Smooth muscle cell (in vitro differentiated cells): ENCODE measurements around the gene ATP11A. TPM values are rescaled to one million over a fixed set of nuclear protein-coding genes. Genes with fewer than 3 reads are reported as not detected.

Experiments
- DNase-seq: peaks from one replicate; lab custom pipeline; 2025; ENCODE audit not compliant: unreplicated experiment; lab: John Stamatoyannopoulos, UW
- H2AFZ ChIP-seq: fragments of 200-600 bp; sonication (generic); 2 replicates; pipeline ENCODE4 v1.6.0; 2016; ENCODE audit warnings: antibody characterized with exemption, low read depth, mild to moderate bottlenecking
- H3F3A ChIP-seq: fragments of 200-600 bp; sonication (generic); 2 replicates; pipeline ENCODE4 v1.6.0; 2017; ENCODE audit warnings: antibody characterized with exemption, low read depth
- H3K27ac ChIP-seq: fragments of 200-600 bp; sonication (generic); 2 replicates; pipeline ENCODE4 v1.5.1; 2016; ENCODE audit warnings: low read depth, mild to moderate bottlenecking
- H3K27me3 ChIP-seq: fragments of 200-600 bp; sonication (generic); 2 replicates; pipeline ENCODE4 v1.6.1; 2016; ENCODE audit warnings: low read depth, mild to moderate bottlenecking
- H3K36me3 ChIP-seq: fragments of 200-600 bp; sonication (generic); 2 replicates; pipeline ENCODE4 v1.5.1; 2016; ENCODE audit warnings: low read depth
- H3K4me1 ChIP-seq: fragments of 200-600 bp; sonication (generic); 2 replicates; pipeline ENCODE4 v1.5.1; 2016; ENCODE audit warnings: low read depth
- H3K4me2 ChIP-seq: fragments of 200-600 bp; sonication (generic); 2 replicates; pipeline ENCODE4 v1.6.0; 2016; ENCODE audit warnings: mild to moderate bottlenecking
- H3K4me3 ChIP-seq: fragments of 200-600 bp; sonication (generic); 2 replicates; pipeline ENCODE4 v1.5.1; 2016; ENCODE audit warnings: mild to moderate bottlenecking
- H3K79me2 ChIP-seq: fragments of 200-600 bp; sonication (generic); 2 replicates; pipeline ENCODE4 v1.6.0; 2016; ENCODE audit warnings: low read depth, mild to moderate bottlenecking
- H3K9ac ChIP-seq: fragments of 200-600 bp; sonication (generic); 2 replicates; pipeline ENCODE4 v1.6.0; 2016; ENCODE audit warnings: low read depth
- H3K9me3 ChIP-seq: fragments of 200-600 bp; sonication (generic); replicated peaks from 2 replicates; pipeline ENCODE4 v1.5.1; 2016; ENCODE audit warnings: low read depth
- H4K20me1 ChIP-seq: fragments of 200-600 bp; sonication (generic); 2 replicates; pipeline ENCODE4 v1.6.0; 2016; ENCODE audit warnings: low read depth
- WGBS: methylation state at CpG from one replicate; pipeline ENCODE4 v1.1.7; 2016; ENCODE audit warnings: low lambda C conversion rate; 5-methylcytosine and 5-hydroxymethylcytosine counted together
- polyA plus RNA-seq: library from polyadenylated mRNA; unstranded; fragments of >200 nt; fragmentation: Nextera tagmentation; extraction: Ambion mirVana; gene quantifications from 2 replicates; pipeline ENCODE4 v1.2.1, GENCODE V29; 2016
- total RNA-seq: library from RNA; depleted of rRNA; stranded (reverse); fragments of >200 nt; gene quantifications from 2 replicates; pipeline ENCODE4 v1.2.3, GENCODE V29; 2014
- TF ChIP-seq, protein P1 (sequence below): fragments of 200-600 bp; sonication (generic); IDR thresholded peaks from 2 replicates; pipeline ENCODE4 v1.5.1; 2017; ENCODE audit warnings: borderline replicate concordance, mild to moderate bottlenecking, antibody characterized with exemption; ENCODE audit not compliant: insufficient read depth, poor library complexity, severe bottlenecking

The ATP11A gene
- total and polyA plus RNA-seq, 2 experiments from 2014 or later = 6.5 to 7.5 TPM

DNA sequence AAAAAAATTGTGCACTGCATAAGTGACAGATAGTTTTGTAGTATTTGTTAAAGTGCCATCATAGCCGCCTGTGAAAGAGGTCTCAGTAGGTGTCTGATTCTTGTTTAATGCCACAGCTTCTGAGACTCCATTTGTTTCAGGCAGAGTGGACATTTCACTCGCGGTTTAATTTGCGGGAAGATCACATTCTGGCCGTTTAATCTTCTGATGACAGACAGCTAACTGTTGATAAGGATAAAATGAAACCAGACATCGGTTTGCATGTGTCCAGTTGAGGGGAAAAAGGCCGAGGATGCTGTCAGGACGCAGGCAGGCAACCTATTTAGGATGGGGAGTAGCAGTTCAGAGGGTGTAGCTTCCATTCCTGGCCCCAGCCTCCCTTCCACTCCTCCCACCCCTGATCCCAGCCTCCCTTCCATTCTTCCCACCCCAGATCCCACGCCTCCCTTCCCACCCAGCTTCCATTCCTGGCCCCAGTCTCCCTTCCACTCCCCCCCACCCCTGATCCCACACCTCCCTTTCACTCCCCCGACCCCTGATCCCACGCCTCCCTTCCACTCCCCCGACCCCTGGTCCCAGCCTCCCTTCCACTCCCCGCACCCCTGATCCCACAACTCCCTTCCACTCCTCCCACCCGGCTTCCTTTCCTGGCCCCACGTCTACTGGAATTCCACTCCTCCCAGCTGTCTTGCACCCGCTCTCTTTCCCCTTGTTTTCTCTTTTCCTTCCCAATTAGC, 23.8 kb downstream of the ATP11A start:
- Histone ChIP-seq H3K27ac (no peak overlapping the region), H3K79me2 (peaks cover 14% of the 10 kb centered on the region), H3K9me3 (no peaks in the 10 kb centered on the region), H3K4me3 (no peak overlapping the region), H3K36me3 (no peaks in the 10 kb centered on the region), H3K27me3 (no peaks in the 10 kb centered on the region), H2AFZ (no peak overlapping the region), H3K9ac (no peak overlapping the region), H3K4me1 (peaks cover 31% of the 10 kb centered on the region), H3F3A (peaks cover 6% of the 10 kb centered on the region), H3K4me2 (peak overlapping the region; percentile 53), H4K20me1 (no peaks in the 10 kb centered on the region)
- 59% methylated on average over 11 of the region's 16 CpGs for WGBS
- no peak for DNase-seq
- TF ChIP-seq, protein P1, sequence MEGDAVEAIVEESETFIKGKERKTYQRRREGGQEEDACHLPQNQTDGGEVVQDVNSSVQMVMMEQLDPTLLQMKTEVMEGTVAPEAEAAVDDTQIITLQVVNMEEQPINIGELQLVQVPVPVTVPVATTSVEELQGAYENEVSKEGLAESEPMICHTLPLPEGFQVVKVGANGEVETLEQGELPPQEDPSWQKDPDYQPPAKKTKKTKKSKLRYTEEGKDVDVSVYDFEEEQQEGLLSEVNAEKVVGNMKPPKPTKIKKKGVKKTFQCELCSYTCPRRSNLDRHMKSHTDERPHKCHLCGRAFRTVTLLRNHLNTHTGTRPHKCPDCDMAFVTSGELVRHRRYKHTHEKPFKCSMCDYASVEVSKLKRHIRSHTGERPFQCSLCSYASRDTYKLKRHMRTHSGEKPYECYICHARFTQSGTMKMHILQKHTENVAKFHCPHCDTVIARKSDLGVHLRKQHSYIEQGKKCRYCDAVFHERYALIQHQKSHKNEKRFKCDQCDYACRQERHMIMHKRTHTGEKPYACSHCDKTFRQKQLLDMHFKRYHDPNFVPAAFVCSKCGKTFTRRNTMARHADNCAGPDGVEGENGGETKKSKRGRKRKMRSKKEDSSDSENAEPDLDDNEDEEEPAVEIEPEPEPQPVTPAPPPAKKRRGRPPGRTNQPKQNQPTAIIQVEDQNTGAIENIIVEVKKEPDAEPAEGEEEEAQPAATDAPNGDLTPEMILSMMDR = no peak

DNA sequence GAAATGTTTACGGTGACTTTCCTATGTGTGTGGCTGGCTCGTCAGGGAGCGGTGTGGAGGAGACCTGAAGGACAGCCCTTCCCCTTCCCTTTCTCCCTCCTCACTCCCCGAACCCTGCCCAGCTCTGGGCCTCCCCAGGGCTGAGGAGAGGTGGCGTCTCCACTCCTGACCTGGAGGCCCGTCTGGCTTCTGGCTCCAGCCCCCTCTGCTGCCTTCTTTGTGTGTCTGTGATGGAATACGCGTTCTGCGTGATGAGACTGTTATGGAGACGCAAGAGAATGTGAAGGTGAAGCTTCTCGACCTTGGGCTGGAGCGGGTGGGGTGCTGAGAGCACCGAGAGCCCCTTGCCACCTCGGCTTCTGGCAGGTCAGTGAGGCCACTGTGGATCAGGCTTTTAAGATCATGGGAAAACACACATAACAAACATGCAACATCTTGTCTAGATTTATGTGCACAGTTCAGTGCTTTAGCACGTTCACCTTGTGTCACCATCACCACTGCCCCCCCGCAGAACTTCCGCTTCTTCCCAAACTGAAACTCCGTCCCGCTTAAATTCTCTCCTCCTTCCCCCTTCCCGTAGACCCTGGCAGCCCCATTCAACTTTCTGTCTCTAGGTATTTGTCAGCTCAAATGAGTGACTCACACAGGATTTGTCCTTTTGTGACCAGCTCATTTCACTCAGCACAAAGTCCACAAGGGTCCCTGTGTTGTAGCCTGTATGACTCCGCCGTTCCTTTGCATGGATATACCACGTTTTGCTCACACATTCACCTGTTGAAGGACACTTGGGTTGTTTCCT, 24.7 kb downstream of the ATP11A start:
- TF ChIP-seq, protein P1 = no peak
- Histone ChIP-seq H3K27me3 (no peaks in the 10 kb centered on the region), H3K27ac (no peak overlapping the region), H3K79me2 (peaks cover 13% of the 10 kb centered on the region), H3K36me3 (no peaks in the 10 kb centered on the region), H3K4me1 (peaks cover 31% of the 10 kb centered on the region), H3K4me2 (no peak overlapping the region), H4K20me1 (no peaks in the 10 kb centered on the region), H3K9ac (no peak overlapping the region), H3F3A (peaks cover 6% of the 10 kb centered on the region), H3K9me3 (no peaks in the 10 kb centered on the region), H3K4me3 (no peak overlapping the region), H2AFZ (no peak overlapping the region)
- WGBS = 92% methylated on average over 23 of the region's 23 CpGs
- DNase-seq = no peak

DNA sequence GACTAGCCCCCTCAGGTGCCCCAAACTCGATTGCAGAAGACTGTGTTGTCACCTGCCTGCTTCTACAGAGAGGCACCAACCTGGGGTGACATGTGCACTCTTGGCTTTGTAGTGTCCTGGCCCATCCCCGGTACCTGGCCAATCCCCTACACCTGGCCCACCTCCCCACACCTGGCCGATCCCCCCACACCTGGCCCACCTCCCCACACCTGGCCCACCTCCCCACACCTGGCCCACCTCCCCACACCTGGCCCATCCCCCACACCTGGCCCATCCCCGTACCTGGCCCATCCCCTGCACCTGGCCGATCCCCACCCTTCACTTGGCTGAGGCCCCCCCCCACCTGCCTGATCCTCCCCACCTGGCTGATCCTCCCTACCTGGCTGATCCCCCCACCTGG, 25.4 kb downstream of the ATP11A start:
- TF ChIP-seq, protein P1 = no peak
- Histone ChIP-seq H2AFZ (no peak overlapping the region), H3F3A (peaks cover 6% of the 10 kb centered on the region), H3K27me3 (no peaks in the 10 kb centered on the region), H3K4me3 (no peak overlapping the region), H3K9ac (no peak overlapping the region), H3K9me3 (no peaks in the 10 kb centered on the region), H3K79me2 (peaks cover 11% of the 10 kb centered on the region), H3K4me1 (peaks cover 30% of the 10 kb centered on the region), H3K27ac (no peak overlapping the region), H3K4me2 (no peak overlapping the region), H3K36me3 (no peaks in the 10 kb centered on the region), H4K20me1 (no peaks in the 10 kb centered on the region)
- WGBS = 86% methylated on average over 3 of the region's 5 CpGs
- no peak for DNase-seq
